Measurements from ENCODE around the gene PTPRM. TPM values are rescaled to one million over a fixed set of nuclear protein-coding genes. Genes with fewer than 3 reads are reported as not detected.

Gene PTPRM
- total RNA-seq, 1 experiment from 2014 or later: not detected

- H3K9me3 ChIP-seq (ENCODE audit: low read depth, low read length, poor library complexity, severe bottlenecking): no peaks in the 10 kb centered on the region
- H3K4me3 ChIP-seq (ENCODE audit: low read depth, low read length, poor library complexity, severe bottlenecking): no peak overlapping the region
- H3K27me3 ChIP-seq (replicated peaks; ENCODE audit: insufficient read depth, low read depth, low read length, poor library complexity): no peaks in the 10 kb centered on the region
- DNase-seq (ENCODE audit: low spot score): no peak
- ChIA-PET POLR2A (ENCODE audit: low non-redundant PET) (no interaction called here), CTCF (no interaction called here)
- no peaks in the 10 kb centered on the region for H3K36me3 ChIP-seq (ENCODE audit: insufficient read depth, low read length, poor library complexity, severe bottlenecking)
- TF ChIP-seq EZH2 (IDR thresholded peaks at IDR 0.05; ENCODE audit: borderline replicate concordance, low read depth, low read length, poor library complexity, severe bottlenecking) (no peak), CTCF (conservative IDR thresholded peaks at IDR 0.05; ENCODE audit: low read depth, low read length) (no peak)
- no peak overlapping the region for H3K27ac ChIP-seq (ENCODE audit: low read depth, low read length, poor library complexity, severe bottlenecking)
- no TSS peak for BruUV-seq (replicated peaks)
- intact Hi-C loops (cut with micrococcal nuclease; ENCODE audit: unreplicated experiment): no loop called here
- H3K4me1 ChIP-seq (ENCODE audit: insufficient read depth, low read length, poor library complexity, severe bottlenecking): no peaks in the 10 kb centered on the region
Measured at GRCh38 chr18:7808992-7809391, 241.9 kb downstream of the PTPRM start.

- TF ChIP-seq CTCF (conservative IDR thresholded peaks at IDR 0.05; ENCODE audit: low read depth, low read length): no peak
- Histone ChIP-seq H3K27ac (ENCODE audit: low read depth, low read length, poor library complexity, severe bottlenecking) (no peak overlapping the region), H3K4me1 (ENCODE audit: insufficient read depth, low read length, poor library complexity, severe bottlenecking) (no peaks in the 10 kb centered on the region), H3K36me3 (ENCODE audit: insufficient read depth, low read length, poor library complexity, severe bottlenecking) (no peaks in the 10 kb centered on the region), H3K27me3 (replicated peaks; ENCODE audit: insufficient read depth, low read depth, low read length, poor library complexity) (no peaks in the 10 kb centered on the region), H3K4me3 (ENCODE audit: low read depth, low read length, poor library complexity, severe bottlenecking) (no peak overlapping the region), H3K9me3 (ENCODE audit: low read depth, low read length, poor library complexity, severe bottlenecking) (no peaks in the 10 kb centered on the region)
- intact Hi-C loops (cut with micrococcal nuclease; ENCODE audit: unreplicated experiment): no loop called here
- ChIA-PET POLR2A (ENCODE audit: low non-redundant PET) (no interaction called here), CTCF (no interaction called here)
- BruUV-seq (replicated peaks): no TSS peak
- DNase-seq (ENCODE audit: low spot score): no peak
Measured at GRCh38 chr18:7809455-7809854, 242.3 kb downstream of the PTPRM start.

GRCh38 chr18:7809978-7810377, 242.9 kb downstream of the PTPRM start:
- CTCF ChIA-PET: no interaction called here

More at GRCh38 chr18:7809978-7810377, 242.9 kb downstream of the PTPRM start:
- POLR2A ChIA-PET (ENCODE audit: low non-redundant PET): no interaction called here
- H3K9me3 ChIP-seq (ENCODE audit: low read depth, low read length, poor library complexity, severe bottlenecking): peaks cover under 1% of the 10 kb centered on the region
- H3K4me3 ChIP-seq (ENCODE audit: low read depth, low read length, poor library complexity, severe bottlenecking): no peak overlapping the region
- no peak for DNase-seq (ENCODE audit: low spot score)
- no TSS peak for BruUV-seq (replicated peaks)
- intact Hi-C loops (cut with micrococcal nuclease; ENCODE audit: unreplicated experiment): no loop called here
- H3K36me3 ChIP-seq (ENCODE audit: insufficient read depth, low read length, poor library complexity, severe bottlenecking): no peaks in the 10 kb centered on the region
- TF ChIP-seq CTCF (conservative IDR thresholded peaks at IDR 0.05; ENCODE audit: low read depth, low read length) (no peak), EZH2 (IDR thresholded peaks at IDR 0.05; ENCODE audit: borderline replicate concordance, low read depth, low read length, poor library complexity, severe bottlenecking) (no peak)
- no peaks in the 10 kb centered on the region for H3K4me1 ChIP-seq (ENCODE audit: insufficient read depth, low read length, poor library complexity, severe bottlenecking)
- H3K27me3 ChIP-seq (replicated peaks; ENCODE audit: insufficient read depth, low read depth, low read length, poor library complexity): no peaks in the 10 kb centered on the region
- H3K27ac ChIP-seq (ENCODE audit: low read depth, low read length, poor library complexity, severe bottlenecking): no peak overlapping the region
